HG03135 (cell line): ENCODE results near the gene GRIN1.
"Not testable (repeated sequence)": the region's sequence is repeated elsewhere in the genome, so short reads cannot be mapped to it uniquely, and the experiment has no call there.

Experiments used
- ATAC-seq: cut with Tn5 transposase; IDR thresholded peaks from one replicate; pipeline ENCODE4 v1.9.1; 2021; ENCODE audit warnings: mild to moderate bottlenecking, moderate library complexity; ENCODE audit not compliant: unreplicated experiment

Gene GRIN1

GRCh38 chr9:137110911-137111787 lies 27.8 kb upstream of the GRIN1 start:
- no peak for ATAC-seq

DNA sequence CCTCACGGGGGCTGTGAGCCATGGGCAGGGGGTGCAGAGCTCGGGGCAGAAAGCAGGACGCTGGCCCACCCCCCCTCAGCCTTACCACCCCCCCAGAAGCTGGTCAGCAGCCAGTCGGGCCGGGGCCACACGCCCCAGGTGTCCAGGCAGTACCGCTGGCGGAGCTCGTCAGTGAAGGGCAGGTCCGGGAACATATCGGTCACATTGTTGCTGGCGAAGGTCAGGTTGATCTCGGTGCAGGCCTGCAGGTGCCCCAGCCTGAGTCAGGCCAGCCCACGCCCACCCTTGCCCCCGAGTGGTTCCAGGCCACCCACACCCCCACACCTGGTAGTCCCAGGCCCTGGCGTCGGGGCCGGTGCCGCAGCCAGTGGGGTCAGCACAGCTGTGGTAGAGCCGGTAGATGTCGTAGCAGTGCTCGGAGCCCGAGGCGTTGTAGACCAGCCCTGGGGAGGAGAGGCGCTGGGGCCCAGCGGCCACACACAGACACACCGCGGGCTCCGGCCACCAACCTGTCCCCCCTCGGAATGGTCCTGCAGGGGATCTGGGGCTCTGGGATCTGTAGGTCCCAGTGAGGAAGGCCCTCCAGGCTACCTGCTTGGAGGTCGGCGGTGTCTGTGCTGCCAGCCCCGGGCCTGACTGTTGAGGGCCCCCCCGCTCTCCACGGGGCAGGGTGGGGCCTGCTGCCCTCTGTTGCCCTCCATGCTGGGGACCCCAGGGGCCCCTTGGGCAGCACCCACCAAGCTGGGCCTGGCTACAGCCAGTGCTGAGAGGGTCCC lies 27.0 kb upstream of the GRIN1 start:
- ATAC-seq: no peak

DNA sequence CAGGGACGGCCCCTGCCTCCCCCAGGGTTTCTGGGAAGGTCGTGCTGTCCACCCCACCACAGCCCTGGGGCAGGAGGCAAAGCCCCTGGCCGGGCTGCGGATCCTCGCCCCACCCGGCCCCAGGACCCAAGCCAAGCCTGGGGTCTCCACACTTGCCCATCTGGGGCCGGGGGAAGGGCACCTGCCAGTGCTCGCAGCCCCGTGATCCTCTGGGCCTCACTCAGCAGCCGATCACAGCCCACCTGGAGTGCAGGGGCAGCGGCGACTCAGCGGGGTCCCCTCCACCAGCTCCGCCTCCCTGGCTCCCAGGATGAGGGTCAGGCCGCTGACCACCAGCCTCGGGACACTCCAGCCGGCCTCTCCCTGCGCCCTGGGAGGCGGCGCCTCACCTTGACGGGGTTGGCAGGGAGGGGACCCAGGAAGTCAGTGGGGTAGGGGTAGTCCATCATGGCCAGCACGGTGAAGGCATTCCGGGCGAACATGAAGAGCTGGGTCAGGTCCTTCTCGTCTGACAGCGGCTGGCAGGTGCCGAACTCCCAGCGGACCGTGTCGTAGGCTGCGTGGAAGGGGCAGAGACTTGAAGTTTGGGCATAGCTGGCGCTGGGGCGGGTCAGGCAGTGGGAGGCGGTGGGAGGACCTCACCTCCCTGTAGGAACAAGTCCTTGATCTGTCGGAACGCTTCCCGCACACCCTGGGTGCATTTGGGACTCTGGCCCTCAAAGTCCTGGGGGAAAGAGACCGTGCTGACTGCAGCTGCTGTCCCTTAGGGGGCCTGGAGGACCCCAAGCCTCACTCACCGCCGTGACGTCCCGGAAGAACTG lies 26.2 kb upstream of the GRIN1 start:
- ATAC-seq: no peak

DNA sequence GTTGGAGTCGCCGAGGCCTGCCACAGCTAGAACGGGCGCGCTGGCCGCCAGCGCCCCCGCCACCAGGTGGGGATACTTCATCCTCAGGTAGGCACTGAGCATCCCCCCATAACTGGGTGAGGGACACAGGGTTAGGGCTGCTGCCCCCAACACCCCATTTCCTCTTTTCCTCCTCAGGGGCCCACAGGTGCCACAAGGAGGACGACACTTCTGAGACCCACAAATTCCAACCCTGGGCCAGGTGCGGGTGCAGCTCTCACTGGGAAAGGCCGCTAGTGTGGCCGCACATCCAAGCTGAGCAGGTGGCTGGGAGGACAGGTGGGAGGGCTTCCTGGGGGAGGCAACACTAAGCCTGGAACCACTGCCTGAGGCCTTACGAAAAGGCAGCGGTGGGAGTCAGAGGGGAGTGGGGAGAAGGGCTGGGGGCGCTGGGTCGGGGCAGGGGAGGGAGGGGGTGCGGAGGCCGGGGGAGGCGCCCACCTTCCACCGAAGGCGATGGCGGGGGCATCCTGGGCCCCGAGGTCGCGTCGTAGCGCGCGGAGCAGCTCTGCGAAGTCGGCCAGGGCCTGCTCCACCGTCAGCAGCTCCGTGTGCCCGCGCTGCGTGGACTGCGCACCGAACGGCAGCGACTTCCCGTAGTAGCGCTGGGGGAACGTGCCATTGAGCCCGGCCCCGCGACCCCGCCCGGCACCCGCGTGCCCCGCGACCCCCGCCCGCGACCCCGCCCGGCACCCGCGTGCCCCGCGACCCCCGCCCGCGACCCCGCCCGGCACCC lies 25.4 kb upstream of the GRIN1 start:
- no peak for ATAC-seq

DNA sequence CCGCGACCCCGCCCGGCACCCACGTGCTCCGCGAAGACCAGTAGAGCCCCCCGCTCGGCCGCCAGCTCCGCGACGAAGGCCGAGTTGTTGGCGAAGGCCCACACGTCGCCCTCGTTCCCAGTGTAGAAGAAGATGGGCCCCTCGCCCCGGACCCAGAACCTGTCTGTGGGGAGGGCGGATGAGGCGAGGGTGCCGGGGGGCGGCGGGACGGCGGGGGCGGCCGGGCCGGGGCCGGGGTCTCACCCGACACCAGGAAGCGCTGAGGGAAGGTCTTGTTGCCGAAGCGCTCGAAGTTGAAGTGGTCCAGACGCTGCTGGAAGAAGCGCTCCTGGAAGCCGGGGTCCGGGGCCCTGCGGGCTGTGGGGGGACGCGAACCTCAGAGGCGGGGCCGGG lies 24.7 kb upstream of the GRIN1 start:
- no peak for ATAC-seq

DNA sequence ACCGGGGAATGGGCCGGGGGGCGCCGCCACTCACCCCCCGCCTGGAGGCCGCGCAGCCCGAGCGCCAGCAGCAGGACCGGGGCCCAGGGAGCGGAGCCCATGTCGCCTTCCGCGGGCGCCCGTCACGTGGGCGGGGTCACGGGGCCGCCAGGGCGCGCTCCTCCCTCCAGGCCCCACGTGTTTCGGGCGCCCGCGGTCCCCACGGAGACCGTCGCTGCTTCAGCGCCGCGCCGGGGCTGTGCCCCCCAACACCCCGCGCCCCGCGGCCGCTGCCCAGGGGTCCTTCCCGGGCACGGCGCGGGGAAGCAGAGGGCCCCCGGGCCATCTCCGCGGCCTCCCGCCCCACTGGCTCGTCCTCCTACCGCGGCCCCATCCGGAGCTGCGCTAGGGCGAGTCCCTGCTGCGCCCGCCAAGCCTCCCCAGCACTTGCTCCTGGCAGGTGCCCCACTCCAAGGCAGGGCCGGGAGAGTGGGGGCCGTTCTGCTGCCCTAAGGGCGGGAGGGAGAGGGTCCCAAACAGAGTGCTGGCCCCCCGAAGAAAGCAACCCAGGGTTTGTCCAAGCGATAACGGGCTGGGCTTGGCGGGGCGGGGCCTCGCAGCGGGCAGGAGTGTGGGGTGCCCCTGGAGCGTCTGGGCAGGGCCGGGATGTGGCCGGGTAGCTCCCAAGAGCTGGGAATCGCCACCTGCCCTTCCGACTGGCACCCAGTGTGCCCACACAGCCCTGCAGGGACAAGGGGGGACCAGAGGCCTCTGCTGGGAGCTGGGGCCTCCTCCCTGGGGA lies 24.2 kb upstream of the GRIN1 start, which contains the start of gene DPP7:
DPP7 (minus strand) TSS at position 121 of the 781 bp plus-strand sequence; CDS start at position 101, 20 bp downstream.
- ATAC-seq: peak; percentile 71

- ATAC-seq: no peak
Observed at GRCh38 chr9:137115394-137116026, 23.4 kb upstream of the GRIN1 start.

DNA sequence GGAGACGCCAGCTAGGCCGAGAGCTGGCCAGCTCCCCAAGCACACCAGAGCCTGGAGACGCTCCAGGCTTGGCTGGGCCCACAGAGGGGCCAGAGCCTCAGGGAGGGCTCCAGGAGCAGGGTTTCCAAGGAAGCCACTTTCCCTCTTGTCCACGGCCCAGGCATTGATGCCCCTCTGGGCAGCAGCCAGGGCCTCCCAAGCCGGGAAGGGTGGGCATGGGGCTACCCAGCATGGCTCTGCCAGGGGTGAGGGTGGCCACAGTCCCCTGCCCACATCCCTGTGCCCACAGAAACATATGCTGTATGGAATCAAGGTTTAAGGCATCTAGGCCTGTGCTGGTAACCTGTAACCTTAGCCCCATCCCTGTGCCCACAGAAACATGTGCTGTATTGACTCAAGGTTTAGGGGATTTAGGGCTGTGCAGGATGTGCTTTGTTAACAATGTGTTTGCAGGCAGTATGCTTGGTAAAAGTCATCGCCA lies 22.9 kb upstream of the GRIN1 start:
- ATAC-seq: no peak

DNA sequence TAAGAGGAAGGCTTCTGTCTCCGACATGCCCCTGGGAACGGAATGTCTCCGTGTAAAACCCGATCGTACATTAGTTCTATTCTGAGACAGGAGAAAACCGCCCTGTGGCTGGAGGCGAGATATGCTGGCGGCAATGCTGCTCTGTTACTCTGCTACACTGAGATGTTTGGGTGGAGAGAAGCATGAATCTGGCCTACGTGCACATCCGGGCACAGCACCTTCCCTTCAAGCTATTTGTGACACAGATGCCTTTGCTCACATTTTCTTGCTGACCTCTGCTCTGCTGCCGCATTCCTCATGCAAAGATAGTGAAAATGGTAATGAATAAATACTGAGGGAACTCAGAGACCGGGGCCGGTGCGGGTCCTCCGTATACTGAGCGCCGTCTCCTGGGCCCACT lies 22.2 kb upstream of the GRIN1 start:
- no peak for ATAC-seq

- ATAC-seq: no peak
Observed at GRCh38 chr9:137117269-137117731, 21.7 kb upstream of the GRIN1 start.

DNA sequence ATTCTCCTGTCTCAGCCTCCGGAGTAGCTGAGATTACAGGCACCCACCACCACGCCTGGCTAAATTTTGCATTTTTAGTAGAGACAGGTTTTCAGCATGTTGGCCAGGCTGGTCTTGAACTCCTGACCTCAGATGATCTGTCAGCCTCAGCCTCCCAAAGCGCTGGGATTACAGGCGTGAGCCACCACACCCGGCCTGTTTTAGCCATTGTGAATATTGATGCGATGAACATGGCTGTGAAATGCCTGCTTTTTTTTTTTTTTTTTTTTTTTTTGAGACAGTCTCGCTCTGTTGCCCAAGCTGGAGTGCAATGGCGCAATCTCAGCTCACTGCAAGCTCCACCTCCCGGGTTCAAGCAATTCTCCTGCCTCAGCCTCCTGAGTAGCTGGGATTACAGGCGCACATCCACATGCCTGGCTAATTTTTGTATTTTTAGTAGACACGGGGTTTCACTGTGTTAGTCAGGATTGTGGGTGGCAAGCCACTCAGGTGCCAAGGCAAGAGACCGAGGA lies 20.8 kb upstream of the GRIN1 start:
- not testable (repeated sequence) for ATAC-seq

DNA sequence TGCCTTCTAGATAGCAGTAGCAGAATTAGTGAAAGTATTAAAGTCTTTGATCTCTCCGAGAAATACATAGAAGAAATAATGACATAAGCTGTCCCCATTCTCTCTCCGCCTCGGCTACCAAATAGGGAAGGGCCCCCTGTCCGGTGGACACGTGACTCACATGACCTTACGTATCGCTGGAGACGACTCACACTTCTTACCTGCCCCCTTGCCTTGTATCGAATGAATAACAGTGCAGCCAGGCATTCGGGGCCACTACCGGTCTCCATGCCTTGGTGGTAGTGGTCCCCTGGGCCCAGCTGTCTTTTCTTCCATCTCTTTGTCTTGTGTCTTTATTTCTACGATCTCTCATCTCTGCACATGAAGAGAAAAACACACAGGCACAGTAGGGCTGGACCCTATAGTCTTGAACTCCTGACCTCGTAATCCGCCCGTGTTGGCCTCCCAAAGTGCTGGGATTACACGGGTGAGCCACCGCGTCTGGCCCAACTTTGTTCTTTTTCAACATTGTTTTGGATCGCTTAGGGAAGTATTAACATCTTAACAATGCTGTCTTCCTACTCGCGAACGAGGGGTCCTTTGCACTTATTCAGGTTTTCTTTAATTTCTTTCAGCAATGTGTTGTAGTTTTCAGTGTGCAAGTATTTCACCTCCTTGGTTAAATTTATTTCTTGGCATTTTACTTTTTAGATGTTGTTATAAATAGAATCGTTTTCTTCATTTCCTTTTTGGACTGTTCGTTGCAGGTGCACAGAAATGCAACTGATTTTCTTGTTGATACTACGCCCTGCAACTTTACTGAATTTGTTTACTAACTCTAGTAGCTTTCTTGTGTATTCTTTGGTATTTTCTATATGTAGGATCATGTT lies 16.8 kb upstream of the GRIN1 start:
- not testable (repeated sequence) for ATAC-seq

GRCh38 chr9:137122796-137123467 lies 16.0 kb upstream of the GRIN1 start:
- not testable (repeated sequence) for ATAC-seq

DNA sequence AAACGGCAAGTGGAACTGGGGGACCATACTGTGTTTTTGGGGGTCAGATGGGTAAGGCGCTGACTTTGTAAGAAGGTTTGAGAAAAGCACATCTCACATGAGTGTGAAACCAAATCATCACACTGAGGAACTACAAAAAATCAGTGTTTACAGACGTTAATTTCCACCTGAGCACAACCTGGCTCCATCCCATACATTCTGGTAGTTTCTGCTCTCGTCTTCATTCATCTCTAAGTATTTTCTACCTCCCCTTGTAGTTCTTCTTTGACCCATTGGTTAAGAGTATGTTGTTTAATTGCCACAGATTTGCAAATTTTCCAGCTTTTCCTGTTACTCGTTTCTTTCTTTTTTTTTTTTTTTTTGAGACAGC lies 15.5 kb upstream of the GRIN1 start:
- peak; percentile 42 for ATAC-seq

- ATAC-seq: not testable (repeated sequence)
Observed at GRCh38 chr9:137123952-137124462, 14.9 kb upstream of the GRIN1 start.

DNA sequence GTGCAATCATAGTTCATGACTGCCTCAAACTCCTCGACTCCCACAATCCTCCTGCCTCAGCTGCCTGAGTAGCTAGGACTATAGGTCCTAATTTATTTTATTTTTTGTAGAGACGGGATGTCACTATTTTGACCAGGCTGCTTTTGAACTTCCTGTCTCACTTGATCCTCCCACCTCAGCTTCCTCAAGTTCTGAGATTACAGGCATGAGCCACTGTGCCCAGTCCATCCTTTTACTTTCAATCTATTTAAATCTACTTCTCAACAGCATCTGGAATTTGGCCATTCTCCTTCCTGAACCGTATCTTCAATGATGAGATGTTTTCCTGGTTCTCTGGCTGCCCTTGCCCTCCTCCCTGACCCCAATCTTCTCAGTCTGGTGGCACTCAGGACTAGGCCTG lies 12.2 kb upstream of the GRIN1 start:
- ATAC-seq: no peak
